GM18526 (cell line): Measurements from ENCODE around the gene TBC1D13.

Source experiments
- POLR2A ChIP-seq: IDR thresholded peaks from 3 replicates; pipeline ENCODE4 v1.6.1; 2011; ENCODE audit not compliant: insufficient read length; ENCODE audit errors: extremely low read depth

Gene TBC1D13

DNA sequence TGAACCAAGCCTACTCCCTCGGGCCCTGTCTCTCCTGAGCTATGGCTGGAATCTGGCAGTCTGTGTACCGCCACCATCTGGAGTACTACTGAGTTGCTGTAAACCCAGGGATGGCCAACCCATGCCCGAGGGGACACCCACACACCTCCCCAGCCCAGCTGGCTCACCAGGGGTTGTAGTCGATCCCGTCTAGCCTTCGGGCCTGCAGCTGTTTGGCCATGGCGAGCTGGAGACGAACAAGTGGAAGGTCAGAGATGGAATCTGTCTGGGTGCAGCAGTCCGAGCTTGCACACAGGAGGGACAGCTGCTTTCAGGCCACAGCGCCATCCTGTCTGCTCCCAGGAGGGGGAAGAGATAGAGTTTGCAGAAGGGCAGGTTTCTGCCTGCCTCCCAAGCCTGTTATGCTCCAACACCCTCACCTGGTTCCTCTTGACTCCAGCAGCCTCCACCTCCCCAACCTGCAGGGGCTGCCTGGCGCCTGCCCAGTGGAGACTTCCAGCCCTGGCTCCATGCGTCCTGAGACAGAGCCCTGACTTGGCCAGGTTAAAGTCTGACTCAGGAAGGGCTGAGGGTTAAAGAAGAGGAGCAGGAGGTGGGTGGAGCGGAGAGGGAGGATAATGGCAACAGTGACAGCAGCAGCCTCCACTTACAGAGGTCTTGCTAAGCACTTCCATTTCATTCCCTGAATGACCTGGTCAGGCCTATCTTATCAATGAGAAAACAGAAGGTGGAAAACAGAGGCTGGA lies 58.3 kb downstream of the TBC1D13 start:
- TF ChIP-seq POLR2A: no peak

DNA sequence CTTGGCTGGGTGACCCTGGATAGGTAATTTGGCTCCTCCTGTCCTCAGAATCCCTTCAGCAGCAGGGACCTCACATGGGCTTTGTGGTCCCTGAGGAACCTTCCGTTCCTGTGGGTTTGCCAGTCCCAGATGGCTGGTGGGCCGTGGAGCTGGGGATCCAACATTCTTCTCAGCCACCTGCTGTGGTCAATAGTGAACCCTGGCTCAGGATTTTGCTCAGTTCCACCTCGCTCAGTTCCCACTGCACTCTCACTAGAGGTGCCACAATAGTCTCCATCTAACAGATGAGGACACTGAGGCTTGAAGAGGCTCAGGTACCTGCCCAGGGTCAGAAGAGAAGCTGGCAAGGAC lies 59.6 kb downstream of the TBC1D13 start:
- no peak for TF ChIP-seq POLR2A

GRCh38 chr9:128847803-128848202 lies 60.8 kb downstream of the TBC1D13 start:
- TF ChIP-seq POLR2A: no peak
